Upper lobe of right lung (tissue), 1 donor: ENCODE measurements around the gene C4B. TPM values are rescaled to one million over a fixed set of nuclear protein-coding genes. Genes with fewer than 3 reads are reported as not detected.
"Not testable (repeated sequence)": the region's sequence is repeated elsewhere in the genome, so short reads cannot be mapped to it uniquely, and the experiment has no call there.

Experiments
- ATAC-seq: fragments of 200-7000 bp; cut with Tn5 transposase; one replicate; pipeline ENCODE4 v1.9.1; 2020; ENCODE audit warnings: mild to moderate bottlenecking, moderate library complexity
- DNase-seq: peaks from one replicate; pipeline ENCODE4 v3.0.0-alpha.2; 2020
- H3K27ac ChIP-seq: fragments of 200-600 bp; one replicate; pipeline ENCODE4 v1.8.0; 2022
- H3K27me3 ChIP-seq: fragments of 200-600 bp; one replicate; pipeline ENCODE4 v1.8.0; 2022; ENCODE audit warnings: mild to moderate bottlenecking
- H3K36me3 ChIP-seq: fragments of 200-600 bp; one replicate; pipeline ENCODE4 v1.8.0; 2022
- H3K4me1 ChIP-seq: fragments of 200-600 bp; one replicate; pipeline ENCODE4 v1.8.0; 2022
- H3K4me3 ChIP-seq: fragments of 200-600 bp; one replicate; pipeline ENCODE4 v1.8.0; 2022; ENCODE audit warnings: mild to moderate bottlenecking
- H3K9me3 ChIP-seq: fragments of 200-600 bp; one replicate; pipeline ENCODE4 v1.8.0; 2022
- intact Hi-C: fragments of 100-400 bp; cut with DNase I; formaldehyde crosslinking; loops from one replicate; pipeline ENCODE4 v1.11.0; 2022
- total RNA-seq: library from RNA; stranded (reverse); fragmentation: NEBNext Ultra II Directional; extraction: Animal tissue kit (Norgen Biotek cat#: 25700); gene quantifications from one replicate; pipeline ENCODE4 v1.2.1, GENCODE V29; 2021
- TF ChIP-seq, protein P1 (sequence below): fragments of 200-600 bp; IDR thresholded peaks from one replicate; pipeline ENCODE4 v1.8.0; 2022; ENCODE audit warnings: antibody characterized with exemption
- donor health status: DM: no; HTN: yes; CAD: no; lungs with severe emphysema.

C4B gene
- total RNA-seq, 1 donor from 2014 or later: 166 TPM

DNA sequence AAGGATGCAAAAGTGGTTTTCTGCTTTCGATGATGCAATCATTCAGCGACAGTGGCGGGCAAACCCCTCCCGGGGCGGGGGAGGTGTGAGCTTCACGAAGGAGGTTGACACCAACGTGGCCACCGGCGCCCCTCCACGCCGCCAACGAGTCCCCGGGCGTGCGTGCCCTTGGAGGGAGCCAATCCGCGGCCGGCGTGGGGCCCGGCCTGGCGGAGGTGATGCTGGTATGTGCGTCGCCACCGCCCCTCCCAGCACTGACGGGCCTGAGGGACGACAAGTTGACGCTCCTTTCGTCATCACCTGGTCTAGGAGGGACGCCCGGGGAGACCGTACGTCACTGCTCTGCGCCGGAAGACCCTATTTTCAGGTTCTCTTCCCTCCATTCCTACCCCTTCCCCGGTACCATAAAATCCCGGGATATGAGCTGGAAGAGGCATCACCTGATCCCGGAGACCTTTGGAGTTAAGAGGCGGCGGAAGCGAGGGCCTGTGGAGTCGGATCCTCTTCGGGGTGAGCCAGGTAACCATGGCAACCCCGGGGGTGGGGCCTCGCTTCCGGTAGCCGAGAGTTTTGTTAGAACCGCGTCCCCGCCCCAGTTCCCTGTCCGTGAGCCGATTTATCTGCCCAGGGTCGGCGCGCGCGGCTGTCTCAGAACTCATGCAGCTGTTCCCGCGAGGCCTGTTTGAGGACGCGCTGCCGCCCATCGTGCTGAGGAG is 42.4 kb upstream of the C4B start, which contains the start of gene DXO:
TSS of gene DXO (minus strand) at position 146 of the 716 bp plus-strand sequence. CDS start 463 bp downstream, outside the sequence.
- peak; percentile 97 for DNase-seq
- Histone ChIP-seq H3K4me1 (peaks cover 20% of the 10 kb centered on the region), H3K27ac (peak within 1 kb of the TSS; percentile 99), H3K27me3 (no peaks in the 10 kb centered on the region), H3K36me3 (peaks cover 28% of the 10 kb centered on the region), H3K4me3 (peak within 1 kb of the TSS; percentile 84), H3K9me3 (no peaks in the 10 kb centered on the region)
- TF ChIP-seq, protein P1, sequence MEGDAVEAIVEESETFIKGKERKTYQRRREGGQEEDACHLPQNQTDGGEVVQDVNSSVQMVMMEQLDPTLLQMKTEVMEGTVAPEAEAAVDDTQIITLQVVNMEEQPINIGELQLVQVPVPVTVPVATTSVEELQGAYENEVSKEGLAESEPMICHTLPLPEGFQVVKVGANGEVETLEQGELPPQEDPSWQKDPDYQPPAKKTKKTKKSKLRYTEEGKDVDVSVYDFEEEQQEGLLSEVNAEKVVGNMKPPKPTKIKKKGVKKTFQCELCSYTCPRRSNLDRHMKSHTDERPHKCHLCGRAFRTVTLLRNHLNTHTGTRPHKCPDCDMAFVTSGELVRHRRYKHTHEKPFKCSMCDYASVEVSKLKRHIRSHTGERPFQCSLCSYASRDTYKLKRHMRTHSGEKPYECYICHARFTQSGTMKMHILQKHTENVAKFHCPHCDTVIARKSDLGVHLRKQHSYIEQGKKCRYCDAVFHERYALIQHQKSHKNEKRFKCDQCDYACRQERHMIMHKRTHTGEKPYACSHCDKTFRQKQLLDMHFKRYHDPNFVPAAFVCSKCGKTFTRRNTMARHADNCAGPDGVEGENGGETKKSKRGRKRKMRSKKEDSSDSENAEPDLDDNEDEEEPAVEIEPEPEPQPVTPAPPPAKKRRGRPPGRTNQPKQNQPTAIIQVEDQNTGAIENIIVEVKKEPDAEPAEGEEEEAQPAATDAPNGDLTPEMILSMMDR: no peak
- intact Hi-C loops: no loop called here
- ATAC-seq: peak; percentile 94

DNA sequence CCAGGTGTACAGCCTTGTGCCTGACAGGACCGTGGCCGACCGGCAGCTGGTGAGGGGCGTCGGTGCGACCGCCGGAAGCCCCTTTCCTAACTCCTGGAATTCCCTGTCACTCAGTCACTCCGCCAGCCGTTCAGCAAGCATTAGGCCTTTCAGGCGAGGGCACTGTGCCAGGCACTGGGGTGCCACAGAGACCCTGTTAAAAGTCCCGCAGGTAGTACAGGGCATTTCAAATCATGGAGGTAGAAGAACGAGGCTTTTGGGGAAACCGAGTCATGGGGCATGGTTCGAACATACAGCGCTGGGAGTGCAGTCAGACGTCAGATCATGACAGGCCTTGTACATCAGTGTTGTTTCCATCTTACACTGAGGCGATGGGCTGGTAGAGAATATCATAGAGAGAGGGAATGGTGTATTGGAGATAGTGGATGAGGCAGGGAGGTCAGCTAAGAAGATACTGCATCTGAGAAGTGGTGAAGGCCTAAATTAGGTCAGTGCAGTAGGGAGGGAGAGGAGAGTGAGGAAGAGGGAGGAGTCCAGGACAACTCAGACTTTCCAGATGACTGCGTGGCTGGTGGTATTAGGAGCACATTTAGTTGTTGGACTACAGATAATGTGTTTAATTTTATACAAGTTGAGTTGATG is 41.8 kb upstream of the C4B start:
- ATAC-seq: no peak
- intact Hi-C loops: no loop called here

DNA sequence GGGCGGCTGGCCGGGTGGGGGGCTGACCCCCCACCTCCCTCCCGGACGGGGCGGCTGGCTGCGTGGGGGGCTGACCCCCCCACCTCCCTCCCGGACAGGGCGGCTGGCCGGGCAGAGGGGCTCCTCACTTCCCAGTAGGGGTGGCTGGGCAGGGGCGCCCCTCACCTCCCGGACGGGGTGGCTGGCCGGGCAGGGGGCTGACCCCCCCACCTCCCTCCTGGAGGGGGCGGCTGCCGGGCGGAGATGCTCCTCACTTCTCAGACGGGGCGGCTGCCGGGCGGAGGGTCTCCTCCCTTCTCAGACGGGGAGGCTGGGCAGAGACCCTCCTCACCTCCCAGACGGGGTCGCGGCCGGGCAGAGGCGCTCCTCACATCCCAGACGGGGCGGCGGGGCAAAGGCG is 38.5 kb upstream of the C4B start:
- peak; percentile 54 for DNase-seq
- H3K9me3 ChIP-seq, intact Hi-C loops, H3K4me3 ChIP-seq, ATAC-seq, H3K27ac ChIP-seq, H3K27me3 ChIP-seq: not testable (repeated sequence)
- Histone ChIP-seq H3K36me3 (peaks cover 13% of the 10 kb centered on the region), H3K4me1 (peaks cover 16% of the 10 kb centered on the region)

More for the DNA sequence above, 41.8 kb upstream of the C4B start:
- DNase-seq: no peak
- H3K9me3 ChIP-seq: no peaks in the 10 kb centered on the region
- H3K36me3 ChIP-seq: peaks cover 22% of the 10 kb centered on the region
- TF ChIP-seq, protein P1: no peak
- H3K27me3 ChIP-seq: no peaks in the 10 kb centered on the region
- peak overlapping the region; percentile 84 for H3K4me3 ChIP-seq
- peaks cover 20% of the 10 kb centered on the region for H3K4me1 ChIP-seq
- H3K27ac ChIP-seq: peak overlapping the region; percentile 99

DNA sequence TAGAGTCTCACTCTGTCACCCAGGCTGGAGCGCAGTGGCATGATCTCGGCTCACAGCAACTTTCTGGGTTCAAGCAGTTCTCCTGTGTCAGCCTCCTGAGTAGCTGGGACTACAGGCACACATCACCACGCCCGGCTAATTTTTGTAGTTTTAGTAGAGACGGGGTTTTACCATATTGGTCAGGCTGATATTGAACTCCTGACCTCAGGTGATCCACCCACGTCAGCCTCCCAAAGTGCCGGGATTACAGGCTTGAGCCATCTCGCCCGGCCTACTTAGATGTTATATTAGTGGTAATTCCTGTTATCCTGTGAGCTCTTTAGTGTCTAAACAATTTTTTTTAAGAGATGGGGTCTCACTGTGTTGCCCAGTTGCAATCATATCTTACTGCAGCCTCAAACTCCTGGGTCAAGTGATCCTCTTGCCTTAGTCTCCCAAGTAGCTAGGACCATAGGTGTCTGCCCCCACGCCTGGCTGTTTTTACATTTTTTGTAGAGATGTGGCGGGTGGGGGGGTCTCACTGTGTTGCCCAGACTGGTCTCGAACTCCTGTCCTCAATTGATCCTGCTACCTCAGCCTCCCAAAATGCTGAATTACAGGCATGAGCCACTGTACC is 36.7 kb upstream of the C4B start:
- Histone ChIP-seq H3K9me3 (no peaks in the 10 kb centered on the region), H3K27me3 (no peaks in the 10 kb centered on the region), H3K27ac (no peak overlapping the region), H3K36me3 (peaks cover 13% of the 10 kb centered on the region), H3K4me1 (peaks cover 7% of the 10 kb centered on the region), H3K4me3 (no peak overlapping the region)
- TF ChIP-seq, protein P1: no peak
- intact Hi-C loops: no loop called here
- ATAC-seq: no peak
- DNase-seq: no peak

DNA sequence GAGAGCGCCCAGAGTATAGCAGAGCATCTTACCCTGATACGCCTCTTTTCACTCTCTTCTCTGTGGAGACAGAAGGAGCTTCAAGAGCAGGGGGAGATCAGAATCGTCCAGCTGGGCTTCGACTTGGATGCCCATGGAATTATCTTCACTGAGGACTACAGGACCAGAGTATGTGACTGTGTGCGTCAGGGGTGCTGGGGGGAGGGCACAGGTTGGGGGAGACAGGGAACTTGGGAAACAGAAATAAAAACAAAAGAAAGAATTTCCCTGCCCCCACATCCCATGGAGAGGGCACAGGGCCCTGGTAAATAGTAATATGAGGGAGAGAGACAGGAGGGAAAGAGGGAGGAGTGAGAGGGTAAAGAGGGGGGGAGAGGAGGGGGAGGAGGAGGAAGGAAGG is 35.8 kb upstream of the C4B start:
- ATAC-seq (no peak), DNase-seq (peak; percentile 16)
- no peak overlapping the region for H3K4me3 ChIP-seq
- H3K4me1 ChIP-seq: no peaks in the 10 kb centered on the region
- H3K36me3 ChIP-seq: peaks cover 13% of the 10 kb centered on the region
- H3K27ac ChIP-seq: no peak overlapping the region
- H3K9me3 ChIP-seq: no peaks in the 10 kb centered on the region
- TF ChIP-seq, protein P1: no peak
- no peaks in the 10 kb centered on the region for H3K27me3 ChIP-seq
- intact Hi-C loops: no loop called here
